MM.1S (cell line): ENCODE data around the gene TOR1A.

Source experiments
- CTCF ChIP-seq: fragments of 300-600 bp; sonication (generic); IDR thresholded peaks from 2 replicates; pipeline ENCODE4 v1.5.1; 2016; ENCODE audit warnings: antibody characterized with exemption, low read length, mixed read lengths
- EZH2 ChIP-seq: fragments of 300-600 bp; sonication (generic); optimal IDR thresholded peaks from 2 replicates; pipeline ENCODE3; 2017; ENCODE audit warnings: low read depth, mild to moderate bottlenecking, antibody characterized with exemption, low read length, mixed read lengths
- EZH2phosphoT487 ChIP-seq: fragments of 300-600 bp; sonication (generic); IDR thresholded peaks from 2 replicates; pipeline ENCODE4 v1.6.1; 2018; ENCODE audit warnings: antibody characterized with exemption, low read length

DNA sequence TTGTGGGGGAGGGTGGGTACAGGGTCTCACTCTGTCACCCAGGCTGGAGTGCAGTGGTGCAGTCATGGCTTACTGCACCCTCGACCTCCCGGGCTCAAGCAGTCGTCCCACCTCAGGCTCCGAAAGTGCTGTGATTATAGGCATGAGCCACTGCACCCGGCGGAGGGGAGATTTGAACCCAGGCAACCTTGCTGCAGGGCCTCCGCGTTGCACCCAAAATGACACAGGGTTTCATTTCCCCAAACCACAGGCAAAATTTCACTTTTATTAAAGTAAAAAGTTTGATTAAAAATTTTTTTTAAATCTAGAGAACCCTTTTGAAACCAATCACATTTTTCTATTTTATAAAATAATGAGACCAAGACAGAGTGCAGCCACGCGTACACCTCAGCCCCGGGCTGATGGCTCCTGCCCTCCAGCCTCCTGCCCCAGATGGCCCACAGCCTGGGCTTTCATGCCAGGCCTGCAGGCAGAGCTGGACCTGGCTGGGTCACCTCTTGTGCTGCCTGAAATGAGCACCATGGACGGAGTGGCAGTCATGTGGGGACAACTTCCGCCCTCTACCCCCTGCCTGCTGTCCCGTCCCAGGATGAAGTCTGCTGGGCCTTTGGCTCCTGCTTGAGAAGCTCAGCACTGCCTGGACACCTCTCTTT is 41.9 kb upstream of the TOR1A start:
- TF ChIP-seq CTCF (no peak), EZH2phosphoT487 (no peak), EZH2 (no peak)
